HepG2 (cell line): Measurements from ENCODE around the gene GPX2. TPM values are rescaled to one million over a fixed set of nuclear protein-coding genes. Genes with fewer than 3 reads are reported as not detected.

Experiments used
- ATAC-seq: fragments of 200-7000 bp; cut with Tn5 transposase; 3 replicates; pipeline ENCODE4 v1.9.1; 2020; ENCODE audit warnings: mild to moderate bottlenecking, moderate library complexity
- BruUV-seq: library from RNA; stranded (reverse); fragments of 400-500 nt; replicated peaks from 2 replicates; lab custom pipeline; 2021; lab: Mats Ljungman, UMichigan
- CTCF ChIA-PET: fragments of 300-600 bp; formaldehyde crosslinking; extraction: SDS; loops from one replicate; lab custom pipeline; 2021; ENCODE audit warnings: low total read pairs, inconsistent platforms, low intra/inter-chr PET ratio; lab: Yijun Ruan, JAX
- POLR2A ChIA-PET: fragments of 350-600 bp; sonication (Branson Sonifier 250); formaldehyde crosslinking; loops from one replicate; lab custom pipeline; 2020; ENCODE audit warnings: antibody characterized with exemption, inconsistent platforms; lab: Yijun Ruan, JAX
- DNase-seq: peaks from one replicate; pipeline ENCODE4 v3.0.0-alpha.2; 2015; ENCODE audit warnings: low spot score
- FAIRE-seq: peaks from 3 replicates; lab custom pipeline; 2011; peaks lifted over from hg19 to GRCh38; lab: Jason Lieb, UNC
- H2AFZ ChIP-seq: one replicate; pipeline ENCODE4 v1.6.1; 2011; ENCODE audit warnings: low read length, inconsistent platforms
- H3K27ac ChIP-seq: fragments of 300-600 bp; 3 replicates; pipeline ENCODE4 v1.8.0; 2011; ENCODE audit warnings: mixed run types, mild to moderate bottlenecking, mixed read lengths, low read length, inconsistent platforms; ENCODE audit not compliant: insufficient read depth; ENCODE audit errors: extremely low read length
- H3K27me3 ChIP-seq, 2 experiments: fragments of 200-600 bp in 1 of 2; 2 replicates in 1 of 2; 3 replicates in 1 of 2; pipeline versions ENCODE4 v1.6.0 to v1.8.0; 2011; ENCODE audit warnings: low read length in 2 of 2, mild to moderate bottlenecking in 2 of 2, moderate library complexity in 2 of 2, inconsistent platforms in 1 of 2; ENCODE audit not compliant: insufficient read depth in 2 of 2, control insufficient read depth in 1 of 2
- H3K36me3 ChIP-seq, 2 experiments: fragments of 200-600 bp in 1 of 2; replicated peaks in 1 of 2; 2 replicates in 1 of 2; 3 replicates in 1 of 2; pipeline versions ENCODE4 v1.5.1 to v1.8.0; 2011; ENCODE audit warnings: low read length in 2 of 2, inconsistent platforms in 1 of 2; ENCODE audit not compliant: insufficient read depth in 2 of 2, control insufficient read depth in 1 of 2
- H3K4me1 ChIP-seq: 2 replicates; pipeline ENCODE4 v1.5.1; 2012; ENCODE audit warnings: low read length, inconsistent platforms; ENCODE audit not compliant: insufficient read depth
- H3K4me2 ChIP-seq: 2 replicates; pipeline ENCODE4 v1.6.0; 2011; ENCODE audit warnings: low read depth, low read length, inconsistent platforms
- H3K4me3 ChIP-seq, 3 experiments: fragments of 200-600 bp in 1 of 3; sonication (generic), shearing (Covaris generic) in 1 of 3; replicated peaks in 1 of 3; 2 replicates each; pipeline ENCODE4 v1.5.1; 2011 to 2016; ENCODE audit warnings: low read length in 3 of 3, inconsistent platforms in 2 of 3, low read depth in 2 of 3, mild to moderate bottlenecking in 2 of 3, control low read depth in 1 of 3, mixed read lengths in 1 of 3; ENCODE audit not compliant: insufficient read depth in 1 of 3
- H3K79me2 ChIP-seq: one replicate; pipeline ENCODE4 v1.6.1; 2011; ENCODE audit warnings: low read length, inconsistent platforms; ENCODE audit not compliant: insufficient read depth
- H3K9ac ChIP-seq: 2 replicates; pipeline ENCODE4 v1.6.0; 2011; ENCODE audit warnings: mild to moderate bottlenecking, low read depth, low read length, inconsistent platforms; ENCODE audit not compliant: insufficient read depth
- H3K9me3 ChIP-seq: 2 replicates; pipeline ENCODE4 v1.5.1; 2012; ENCODE audit warnings: mild to moderate bottlenecking, low read length
- H4K20me1 ChIP-seq: 2 replicates; pipeline ENCODE4 v1.6.0; 2011; ENCODE audit warnings: inconsistent platforms, mild to moderate bottlenecking, low read length, moderate library complexity; ENCODE audit not compliant: insufficient read depth
- CCAR2 ChIP-seq: fragments of 200-400 bp; formaldehyde crosslinking; optimal IDR thresholded peaks from 2 replicates; pipeline ENCODE3; 2018; ENCODE audit warnings: low read depth, mild to moderate bottlenecking, low read length, moderate library complexity
- NFKBIZ ChIP-seq: IDR thresholded peaks from 2 replicates; pipeline ENCODE4 v1.6.1; 2018; ENCODE audit warnings: missing genetic modification reagents, missing compliant biosample characterization
- POLR2G ChIP-seq: fragments of 200-400 bp; formaldehyde crosslinking; IDR thresholded peaks from 2 replicates; pipeline ENCODE4 v1.6.1; 2018; ENCODE audit warnings: mild to moderate bottlenecking, low read depth, low read length, moderate library complexity
- RERE ChIP-seq: IDR thresholded peaks from 2 replicates; pipeline ENCODE4 v1.6.1; 2016; ENCODE audit warnings: low read depth, missing genetic modification reagents, missing compliant biosample characterization
- TSC22D2 ChIP-seq: sonication (generic); formaldehyde crosslinking; IDR thresholded peaks from 2 replicates; pipeline ENCODE4 v1.5.1; 2020; ENCODE audit warnings: missing genetic modification reagents, mild to moderate bottlenecking, borderline replicate concordance
- ZNF710 ChIP-seq: sonication (generic); formaldehyde crosslinking; IDR thresholded peaks from 2 replicates; pipeline ENCODE4 v1.5.0; 2020; ENCODE audit warnings: mild to moderate bottlenecking, missing genetic modification reagents, borderline replicate concordance
- ZSCAN31 ChIP-seq: sonication (generic); formaldehyde crosslinking; IDR thresholded peaks from 2 replicates; pipeline ENCODE4 v1.5.0; 2020; ENCODE audit warnings: low read depth, mild to moderate bottlenecking, missing genetic modification reagents
- WGBS: methylation state at CpG from one replicate; pipeline ENCODE4 v1.1.6; 2017; ENCODE audit warnings: low lambda C conversion rate; 5-methylcytosine and 5-hydroxymethylcytosine counted together
- in situ Hi-C: cut with HindIII; loops from 2 replicates; pipeline ENCODE4 v1.10.0; 2017; ENCODE audit warnings: low pct_unique_long_range_greater_than_20kb; ENCODE audit not compliant: extremely low pct_ligation_motif_present
- intact Hi-C: fragments of 100-400 bp; cut with micrococcal nuclease; formaldehyde crosslinking; loops from one replicate; pipeline ENCODE4 v1.10.0; 2022; ENCODE audit not compliant: unreplicated experiment
- polyA plus RNA-seq, 8 experiments: library from polyadenylated mRNA; depleted of rRNA in 3 of 8; stranded (reverse) in 7 of 8; unstranded in 1 of 8; fragments of >200 nt; fragmentation: Illumina TruSeq in 4 of 8; extraction: Trizol in 4 of 8; gene quantifications; 2 replicates each; pipeline versions ENCODE4 v1.2.1 to v1.2.3, GENCODE V29; 2011 to 2016; ENCODE audit warnings: low read depth in 4 of 8, missing spikeins in 1 of 8, mixed read lengths in 1 of 8; ENCODE audit not compliant: insufficient read depth in 1 of 8
- total RNA-seq, 5 experiments: library from RNA; depleted of rRNA; stranded (reverse); fragments of >200 nt; fragmentation: Illumina TruSeq; extraction: Trizol; gene quantifications; 2 replicates each; pipeline ENCODE4 v1.2.3, GENCODE V29; 2016; ENCODE audit warnings: low read depth in 1 of 5

Gene GPX2
- total and polyA plus RNA-seq, 2 of the 13 experiments (the other 11 are each of a cell fraction or from before 2014, with no cell fraction given): 526 to 674 TPM

- ATAC-seq (no peak), DNase-seq (no peak), FAIRE-seq (no peak)
- peaks cover 63% of the 10 kb centered on the region for H3K4me1 ChIP-seq
- no peak overlapping the region for H3K4me3 ChIP-seq
- H3K27ac ChIP-seq: peak overlapping the region; percentile 0
- CTCF ChIA-PET: interaction anchor here (1.3 kb wide), 1 partner anchor 114 kb away, joined by 3 read pairs; no protein-coding TSS in a partner anchor
- H3K27me3 ChIP-seq: no peaks in the 10 kb centered on the region; a peak in 1 of 5 replicates
- no TSS peak for BruUV-seq
- H3K9me3 ChIP-seq: no peaks in the 10 kb centered on the region
- H3K4me2 ChIP-seq: no peak overlapping the region
- peaks cover 4 to 9% of the 10 kb centered on the region in 2 experiments; a peak in 4 of 5 replicates for H3K36me3 ChIP-seq
- intact Hi-C loops: loop anchor here (10.0 kb wide), 1 partner anchor 232 kb away; the partner anchor contains the start of gene PLEKHG3
- POLR2A ChIA-PET: interaction anchor here (1.2 kb wide), 1 partner anchor 49 kb away, joined by 4 read pairs; the partner anchor contains the start of gene FNTB
- in situ Hi-C loops: no loop called here
- H4K20me1 ChIP-seq: no peaks in the 10 kb centered on the region; the same call in 1 of the 2 replicates
- no peak overlapping the region for H3K9ac ChIP-seq
- peaks cover 23% of the 10 kb centered on the region for H3K79me2 ChIP-seq
- TF ChIP-seq CCAR2 (peak; percentile 13), TSC22D2 (CRISPR knock-in tag) (no peak), ZNF710 (CRISPR knock-in tag) (no peak)
- H2AFZ ChIP-seq: no peak overlapping the region
- WGBS: 45% methylated on average over 1 of the region's 1 CpG
Observed at GRCh38 chr14:64937171-64937820, 5.2 kb downstream of the GPX2 start.

DNA sequence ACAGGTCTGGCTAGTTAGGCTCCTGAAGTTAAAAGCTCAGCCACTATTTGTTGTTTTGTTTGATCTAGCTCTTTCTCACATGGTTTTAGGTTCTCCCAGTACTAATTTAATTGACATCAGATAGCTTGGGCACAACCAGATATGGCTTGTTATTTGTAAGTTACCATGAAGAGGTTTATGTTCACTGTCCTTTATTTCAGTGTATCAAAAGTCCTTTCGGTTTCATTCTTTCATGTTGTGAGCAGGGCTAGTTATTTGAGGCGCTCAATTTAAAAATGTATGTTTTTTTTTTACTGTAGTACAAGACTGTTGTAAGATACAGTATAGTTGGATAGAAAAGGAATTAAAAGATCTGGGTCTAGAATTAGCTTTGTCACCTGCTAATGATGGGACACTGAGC is 7.0 kb downstream of the GPX2 start:
- FAIRE-seq (no peak), ATAC-seq (no peak), DNase-seq (no peak)
- no peaks in the 10 kb centered on the region for H3K9me3 ChIP-seq
- H4K20me1 ChIP-seq: no peaks in the 10 kb centered on the region; the same call in 1 of the 2 replicates
- in situ Hi-C loops (no loop called here), intact Hi-C loops (loop anchor here (10.0 kb wide), 1 partner anchor 231 kb away; the partner anchor contains the start of gene PLEKHG3)
- H3K27me3 ChIP-seq: no peaks in the 10 kb centered on the region
- no peak overlapping the region for H3K4me3 ChIP-seq
- peaks cover 4 to 12% of the 10 kb centered on the region in 2 experiments; a peak in 4 of 5 replicates for H3K36me3 ChIP-seq
- H3K9ac ChIP-seq: no peak overlapping the region
- H3K4me2 ChIP-seq: no peak overlapping the region
- POLR2A ChIA-PET: no interaction called here
- no TSS peak for BruUV-seq
- 98% methylated on average over 2 of the region's 2 CpGs for WGBS
- no peak overlapping the region for H3K27ac ChIP-seq
- H2AFZ ChIP-seq: no peak overlapping the region
- CTCF ChIA-PET: no interaction called here
- peaks cover 5% of the 10 kb centered on the region for H3K79me2 ChIP-seq
- H3K4me1 ChIP-seq: peaks cover 63% of the 10 kb centered on the region
- TF ChIP-seq NFKBIZ (no peak), POLR2G (no peak), RERE (CRISPR knock-in tag) (no peak), ZSCAN31 (CRISPR knock-in tag) (no peak)
